GM08714 (cell line): ENCODE data around the gene TBC1D3B.
"Not testable (repeated sequence)": the region's sequence is repeated elsewhere in the genome, so short reads cannot be mapped to it uniquely, and the experiment has no call there.

Source experiments
- H3K4me3 ChIP-seq: fragments of 200-500 bp; sonication (Bioruptor generic); 2 replicates; pipeline ENCODE4 v1.5.1; 2014; ENCODE audit warnings: mild to moderate bottlenecking, low read length, inconsistent platforms
- ZNF274 ChIP-seq: IDR thresholded peaks from 2 replicates; pipeline ENCODE4 v1.6.1; 2012; ENCODE audit warnings: mild to moderate bottlenecking, low read depth, low read length

Gene TBC1D3B

GRCh38 chr17:36131421-36131820, 45.0 kb downstream of the TBC1D3B start:
- TF ChIP-seq ZNF274: no peak
- H3K4me3 ChIP-seq: no peak overlapping the region

GRCh38 chr17:36130346-36130745, 46.1 kb downstream of the TBC1D3B start:
- TF ChIP-seq ZNF274: no peak
- no peak overlapping the region for H3K4me3 ChIP-seq

- no peak for TF ChIP-seq ZNF274
- no peak overlapping the region for H3K4me3 ChIP-seq
Measured at GRCh38 chr17:36129616-36130015, 46.8 kb downstream of the TBC1D3B start.

- H3K4me3 ChIP-seq: no peak overlapping the region
- TF ChIP-seq ZNF274: no peak
Measured at GRCh38 chr17:36128411-36128978, 47.9 kb downstream of the TBC1D3B start.

- H3K4me3 ChIP-seq: no peak overlapping the region
- TF ChIP-seq ZNF274: no peak
Measured at GRCh38 chr17:36127911-36128310, 48.5 kb downstream of the TBC1D3B start.

GRCh38 chr17:36127199-36127893, 49.1 kb downstream of the TBC1D3B start:
- no peak overlapping the region for H3K4me3 ChIP-seq
- no peak for TF ChIP-seq ZNF274

- no peak for TF ChIP-seq ZNF274
- H3K4me3 ChIP-seq: no peak overlapping the region
Measured at GRCh38 chr17:36124879-36125824, 51.3 kb downstream of the TBC1D3B start.

- H3K4me3 ChIP-seq: no peak overlapping the region
- no peak for TF ChIP-seq ZNF274
Measured at GRCh38 chr17:36123431-36123830, 53.0 kb downstream of the TBC1D3B start.

GRCh38 chr17:36121099-36121498, 55.3 kb downstream of the TBC1D3B start:
- not testable (repeated sequence) for H3K4me3 ChIP-seq

GRCh38 chr17:36120221-36120620, 56.2 kb downstream of the TBC1D3B start:
- TF ChIP-seq ZNF274: no peak
- no peak overlapping the region for H3K4me3 ChIP-seq

GRCh38 chr17:36118477-36119353, 57.7 kb downstream of the TBC1D3B start:
- TF ChIP-seq ZNF274: no peak
- no peak overlapping the region for H3K4me3 ChIP-seq

- H3K4me3 ChIP-seq: no peak overlapping the region
- TF ChIP-seq ZNF274: no peak
Measured at GRCh38 chr17:36117505-36118382, 58.7 kb downstream of the TBC1D3B start.
